Measurements from ENCODE around the gene RIN1. TPM values are rescaled to one million over a fixed set of nuclear protein-coding genes. Genes with fewer than 3 reads are reported as not detected.

The RIN1 gene
- total and polyA plus RNA-seq, 9 of the 15 experiments (the other 6 are each of a cell fraction or from before 2014, with no cell fraction given): 0.01 to 1.2 (median 0.45) TPM; not detected in 1

DNA sequence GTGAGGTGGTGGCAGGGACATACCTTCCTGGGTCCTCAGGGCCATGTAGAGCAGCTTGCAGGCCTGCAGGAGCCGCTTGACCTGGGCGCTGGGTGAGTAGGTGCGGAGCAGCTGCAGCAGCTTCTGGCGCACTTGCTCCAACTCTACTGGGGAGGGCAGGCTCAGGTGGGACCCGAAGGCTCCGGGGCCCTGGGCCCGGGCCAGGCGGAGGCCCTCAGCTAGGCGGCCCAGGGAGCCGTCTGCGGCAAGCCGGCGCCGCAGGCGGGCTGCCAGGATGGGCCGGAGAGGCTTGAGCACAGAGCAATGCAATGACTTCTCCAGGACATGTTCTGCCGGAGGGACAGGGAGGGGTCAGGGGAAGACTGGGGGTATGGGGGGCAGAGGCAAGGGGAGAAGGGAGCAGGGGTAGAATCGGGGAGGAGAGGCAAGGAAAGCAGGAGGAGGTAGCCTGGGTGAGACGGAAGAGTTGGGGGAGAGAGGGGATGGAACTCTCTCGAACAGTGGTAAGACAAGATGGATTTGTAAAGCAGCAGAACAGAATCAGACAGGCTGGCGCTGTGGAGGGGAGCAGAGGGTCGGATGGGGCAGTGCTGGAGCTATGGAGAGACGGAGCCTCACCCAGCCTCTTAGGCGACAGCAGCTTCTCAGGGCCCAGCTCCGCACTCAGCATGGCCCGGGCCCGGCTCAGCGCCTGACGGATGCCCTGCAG is 2.2 kb downstream of the RIN1 start:
- no peak overlapping the region for H3K4me3 ChIP-seq
- DNase-seq (ENCODE audit: extremely low read depth in 1 of 4, low spot score in 3 of 4) (peak in 1 of 4 experiments; percentile 10), ATAC-seq (no peak; the same call in 2 of the 3 replicates), FAIRE-seq (no peak)
- H3K27ac ChIP-seq (ENCODE audit: extremely low read depth, low read depth, low read length): no peak overlapping the region
- ChIA-PET CTCF (ENCODE audit: low intra/inter-chr PET ratio) (no interaction called here), POLR2A (interaction anchor here (0.6 to 1.2 kb wide), 6 partner anchors 8 to 911 kb away, joined by 3 to 6 read pairs (median 3); no protein-coding TSS in a partner anchor)
- H3K79me2 ChIP-seq (ENCODE audit: control insufficient read depth, insufficient read depth, low read length): no peaks in the 10 kb centered on the region
- no peak overlapping the region for H3K4me2 ChIP-seq (ENCODE audit: insufficient read depth, low read length)
- H3K9me3 ChIP-seq (replicated peaks; ENCODE audit: control insufficient read depth, insufficient read depth, low read depth, low read length): no peaks in the 10 kb centered on the region
- no peak overlapping the region for H2AFZ ChIP-seq (ENCODE audit: low read depth, low read length)
- H3K27me3 ChIP-seq (ENCODE audit: control insufficient read depth in 2 of 2, insufficient read depth in 2 of 2, low read length in 2 of 2): no peaks in the 10 kb centered on the region
- peaks cover 20% of the 10 kb centered on the region; the same call in 1 of the 3 replicates for H3K36me3 ChIP-seq (ENCODE audit: control insufficient read depth, insufficient read depth, low read length)
- H3K4me1 ChIP-seq (replicated peaks in 1 of 2; ENCODE audit: control insufficient read depth in 2 of 2, insufficient read depth in 2 of 2, low read length in 2 of 2): peaks cover 15 to 70% of the 10 kb centered on the region in 2 experiments
- WGBS (ENCODE audit: insufficient coverage, low coverage, missing lambda C conversion rate): 58% methylated on average over 21 of the region's 29 CpGs
- BruUV-seq (replicated peaks): no TSS peak
- intact Hi-C loops (cut with micrococcal nuclease): no loop called here
- in situ Hi-C loops (cut with MboI): no loop called here
- TF ChIP-seq, protein P1, sequence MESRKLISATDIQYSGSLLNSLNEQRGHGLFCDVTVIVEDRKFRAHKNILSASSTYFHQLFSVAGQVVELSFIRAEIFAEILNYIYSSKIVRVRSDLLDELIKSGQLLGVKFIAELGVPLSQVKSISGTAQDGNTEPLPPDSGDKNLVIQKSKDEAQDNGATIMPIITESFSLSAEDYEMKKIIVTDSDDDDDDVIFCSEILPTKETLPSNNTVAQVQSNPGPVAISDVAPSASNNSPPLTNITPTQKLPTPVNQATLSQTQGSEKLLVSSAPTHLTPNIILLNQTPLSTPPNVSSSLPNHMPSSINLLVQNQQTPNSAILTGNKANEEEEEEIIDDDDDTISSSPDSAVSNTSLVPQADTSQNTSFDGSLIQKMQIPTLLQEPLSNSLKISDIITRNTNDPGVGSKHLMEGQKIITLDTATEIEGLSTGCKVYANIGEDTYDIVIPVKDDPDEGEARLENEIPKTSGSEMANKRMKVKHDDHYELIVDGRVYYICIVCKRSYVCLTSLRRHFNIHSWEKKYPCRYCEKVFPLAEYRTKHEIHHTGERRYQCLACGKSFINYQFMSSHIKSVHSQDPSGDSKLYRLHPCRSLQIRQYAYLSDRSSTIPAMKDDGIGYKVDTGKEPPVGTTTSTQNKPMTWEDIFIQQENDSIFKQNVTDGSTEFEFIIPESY (CRISPR knock-in tag; IDR thresholded peaks at IDR 0.05): peak; percentile 46; the same call in 1 of the 2 replicates
- TF ChIP-seq MYNN (IDR thresholded peaks at IDR 0.05): no peak
- no peak for TF ChIP-seq MYNN (CRISPR knock-in tag; IDR thresholded peaks at IDR 0.05)
- H3K9ac ChIP-seq (ENCODE audit: insufficient read depth in 1 of 2, low read depth in 2 of 2, low read length in 2 of 2): peak overlapping the region in 1 of 2 experiments; percentile 36; a peak in 1 of 4 replicates
- H3K9me1 ChIP-seq (ENCODE audit: control insufficient read depth, insufficient read depth, low read length): no peaks in the 10 kb centered on the region
- H4K20me1 ChIP-seq (replicated peaks; ENCODE audit: control insufficient read depth, insufficient read depth, low read length): peaks cover 3% of the 10 kb centered on the region; the same call in 1 of the 2 replicates

Data from K562 (cell line).